ENCODE measurements around the gene MRPL1.

DNA sequence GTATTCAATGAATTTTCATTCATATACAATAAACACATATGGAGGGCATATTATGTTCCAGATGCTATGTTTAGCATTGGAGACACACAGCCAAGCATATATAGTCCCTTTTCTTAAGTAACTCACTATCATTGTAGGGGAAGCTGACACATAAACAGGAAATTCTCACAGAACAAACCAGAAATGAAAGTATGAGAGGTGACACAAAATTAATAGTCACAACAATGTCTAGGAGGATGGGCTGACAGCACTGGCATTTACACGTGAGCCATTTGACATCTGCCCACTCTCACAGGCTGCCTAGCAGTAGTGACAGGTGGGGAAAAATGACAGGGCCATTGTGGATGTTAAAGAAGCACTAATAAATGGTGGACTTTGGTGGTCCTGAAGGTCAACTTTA is 40.9 kb upstream of the MRPL1 start:
- TF ChIP-seq EZH2 (IDR thresholded peaks at IDR 0.05) = no peak
- TF ChIP-seq, protein P1, sequence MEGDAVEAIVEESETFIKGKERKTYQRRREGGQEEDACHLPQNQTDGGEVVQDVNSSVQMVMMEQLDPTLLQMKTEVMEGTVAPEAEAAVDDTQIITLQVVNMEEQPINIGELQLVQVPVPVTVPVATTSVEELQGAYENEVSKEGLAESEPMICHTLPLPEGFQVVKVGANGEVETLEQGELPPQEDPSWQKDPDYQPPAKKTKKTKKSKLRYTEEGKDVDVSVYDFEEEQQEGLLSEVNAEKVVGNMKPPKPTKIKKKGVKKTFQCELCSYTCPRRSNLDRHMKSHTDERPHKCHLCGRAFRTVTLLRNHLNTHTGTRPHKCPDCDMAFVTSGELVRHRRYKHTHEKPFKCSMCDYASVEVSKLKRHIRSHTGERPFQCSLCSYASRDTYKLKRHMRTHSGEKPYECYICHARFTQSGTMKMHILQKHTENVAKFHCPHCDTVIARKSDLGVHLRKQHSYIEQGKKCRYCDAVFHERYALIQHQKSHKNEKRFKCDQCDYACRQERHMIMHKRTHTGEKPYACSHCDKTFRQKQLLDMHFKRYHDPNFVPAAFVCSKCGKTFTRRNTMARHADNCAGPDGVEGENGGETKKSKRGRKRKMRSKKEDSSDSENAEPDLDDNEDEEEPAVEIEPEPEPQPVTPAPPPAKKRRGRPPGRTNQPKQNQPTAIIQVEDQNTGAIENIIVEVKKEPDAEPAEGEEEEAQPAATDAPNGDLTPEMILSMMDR (IDR thresholded peaks at IDR 0.05) = no peak
- no peak for TF ChIP-seq EZH2phosphoT487 (IDR thresholded peaks at IDR 0.05)

Data from neural progenitor cell (in vitro differentiated cells).